Measurements from ENCODE around the gene ELMO1.

DNA sequence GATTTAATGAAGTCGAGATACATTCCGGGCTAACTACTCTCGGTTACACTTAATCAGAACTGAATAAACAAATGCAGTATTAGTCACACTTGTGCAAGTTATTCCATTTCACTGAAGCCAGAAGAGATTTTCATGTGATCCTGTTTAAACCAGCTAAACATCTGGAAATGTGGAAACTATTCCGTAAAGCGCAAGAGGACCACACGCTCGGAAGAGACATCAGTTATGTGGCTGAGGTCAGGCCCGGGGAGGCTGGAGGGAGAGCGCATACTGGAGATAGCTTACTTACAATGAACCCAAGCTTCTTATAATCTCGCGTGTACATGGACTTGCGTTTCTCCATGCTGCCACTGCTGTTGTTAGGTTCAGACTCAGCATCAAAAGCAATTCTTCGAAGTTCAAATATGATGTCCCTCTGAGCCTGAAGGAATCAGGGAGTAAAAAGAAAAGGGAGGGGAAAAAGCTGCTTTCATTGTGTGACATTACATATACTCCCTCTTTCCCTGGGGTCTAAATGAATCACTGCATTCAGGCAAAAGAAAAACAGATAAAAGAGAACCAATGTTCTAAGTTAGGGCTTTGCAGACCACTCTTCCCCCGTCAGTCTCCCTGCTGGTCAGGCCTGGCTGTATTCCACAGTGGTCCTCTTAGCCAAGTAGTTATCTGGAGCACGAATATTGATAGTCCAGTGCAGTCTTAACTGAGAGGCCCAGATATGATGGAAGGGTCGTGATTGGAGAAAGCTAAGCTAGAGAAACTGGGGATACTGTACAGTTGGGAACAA lies 237.4 kb downstream of the ELMO1 start:
- TF ChIP-seq, protein P1, sequence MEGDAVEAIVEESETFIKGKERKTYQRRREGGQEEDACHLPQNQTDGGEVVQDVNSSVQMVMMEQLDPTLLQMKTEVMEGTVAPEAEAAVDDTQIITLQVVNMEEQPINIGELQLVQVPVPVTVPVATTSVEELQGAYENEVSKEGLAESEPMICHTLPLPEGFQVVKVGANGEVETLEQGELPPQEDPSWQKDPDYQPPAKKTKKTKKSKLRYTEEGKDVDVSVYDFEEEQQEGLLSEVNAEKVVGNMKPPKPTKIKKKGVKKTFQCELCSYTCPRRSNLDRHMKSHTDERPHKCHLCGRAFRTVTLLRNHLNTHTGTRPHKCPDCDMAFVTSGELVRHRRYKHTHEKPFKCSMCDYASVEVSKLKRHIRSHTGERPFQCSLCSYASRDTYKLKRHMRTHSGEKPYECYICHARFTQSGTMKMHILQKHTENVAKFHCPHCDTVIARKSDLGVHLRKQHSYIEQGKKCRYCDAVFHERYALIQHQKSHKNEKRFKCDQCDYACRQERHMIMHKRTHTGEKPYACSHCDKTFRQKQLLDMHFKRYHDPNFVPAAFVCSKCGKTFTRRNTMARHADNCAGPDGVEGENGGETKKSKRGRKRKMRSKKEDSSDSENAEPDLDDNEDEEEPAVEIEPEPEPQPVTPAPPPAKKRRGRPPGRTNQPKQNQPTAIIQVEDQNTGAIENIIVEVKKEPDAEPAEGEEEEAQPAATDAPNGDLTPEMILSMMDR (conservative IDR thresholded peaks at IDR 0.05; ENCODE audit: low read depth, low read length), result no peak
- no peak for TF ChIP-seq EZH2 (IDR thresholded peaks at IDR 0.05; ENCODE audit: borderline replicate concordance, low read depth, low read length, poor library complexity, severe bottlenecking)

Data from A673 (cell line).